ENCODE measurements around the gene PRKAG2. TPM values are rescaled to one million over a fixed set of nuclear protein-coding genes. Genes with fewer than 3 reads are reported as not detected.

Gene PRKAG2
- total RNA-seq, 1 donor from 2014 or later, result 17.7 TPM

DNA sequence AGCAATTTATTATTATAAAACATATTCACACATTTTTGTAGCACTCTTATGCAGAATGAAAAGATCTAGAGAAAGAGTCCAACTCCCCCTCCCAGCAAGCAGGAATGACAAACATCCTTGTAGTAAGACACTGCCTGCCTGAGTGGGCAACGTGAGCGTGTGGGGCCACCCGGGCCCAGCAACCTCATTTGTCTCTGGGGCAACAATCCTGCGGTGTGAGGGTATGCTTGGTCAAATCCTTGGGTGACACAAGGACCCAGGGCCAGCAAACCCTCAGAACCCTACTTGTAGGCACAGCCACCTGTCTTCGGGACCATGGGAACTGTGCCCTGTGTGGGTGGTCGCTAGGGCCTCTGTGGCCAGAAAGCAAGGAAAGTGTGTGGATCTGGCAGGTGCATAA is 367.9 kb downstream of the PRKAG2 start:
- intact Hi-C loops (cut with micrococcal nuclease), result no loop called here

DNA sequence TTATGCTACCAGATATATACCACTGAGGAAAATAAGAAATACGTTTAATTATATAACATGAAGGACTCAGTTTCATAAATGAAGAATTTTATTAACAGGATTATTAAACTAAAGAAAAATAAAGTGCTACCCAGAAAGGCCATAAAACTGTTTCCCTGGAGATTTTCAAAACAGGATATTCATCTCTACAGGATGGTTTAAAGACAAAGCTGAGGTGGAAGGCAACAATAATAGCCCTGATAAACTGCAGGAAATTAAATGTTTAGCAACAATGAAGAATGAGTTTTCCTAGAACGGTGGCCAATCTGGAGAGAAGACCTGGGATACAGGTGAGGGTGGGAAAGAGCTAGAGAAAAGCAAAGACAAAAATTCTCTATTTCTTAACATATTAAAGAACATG is 369.1 kb downstream of the PRKAG2 start:
- intact Hi-C loops (cut with micrococcal nuclease), result loop anchor here (1.0 kb wide), 1 partner anchor 7 kb away; no protein-coding TSS in a partner anchor

DNA sequence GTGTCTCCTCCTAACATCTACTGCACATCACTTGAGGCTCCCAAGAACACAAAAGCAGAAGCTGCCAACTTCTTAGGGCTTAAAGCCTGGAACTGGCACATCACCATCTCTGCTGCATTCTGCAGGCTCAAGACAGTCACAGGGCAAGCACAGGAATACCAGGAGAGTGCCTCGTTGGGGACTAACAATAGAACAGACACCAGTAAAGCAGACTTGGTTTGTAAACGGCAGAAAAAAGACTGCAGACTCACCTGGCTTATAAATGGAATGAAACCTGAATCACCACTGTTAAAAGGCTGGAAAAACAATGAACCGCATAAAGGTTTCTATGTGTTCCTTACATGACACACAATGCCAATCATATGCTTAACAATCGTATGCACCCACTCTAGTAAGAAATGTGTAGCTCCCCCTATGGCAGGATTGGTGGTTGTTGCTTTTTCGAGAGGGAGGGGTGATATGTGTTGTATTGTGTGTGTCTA is 370.0 kb downstream of the PRKAG2 start:
- intact Hi-C loops (cut with micrococcal nuclease), result loop anchor here (1.0 kb wide), 1 partner anchor 8 kb away; no protein-coding TSS in a partner anchor

Other genes with a start within 250 kb of the PRKAG2 start
- not detected in 2 replicates for gene GALNTL5, start 79.3 kb upstream of the PRKAG2 start, total RNA-seq
- gene GALNT11, start 148.6 kb upstream of the PRKAG2 start, total RNA-seq, result 16.7 and 19.8 TPM in 2 replicates

Data from T-helper 1 cell treated with Interleukin-12 subunit alpha and Interleukin-12 subunit beta and Interleukin-4 antibody, amounts not matched to agents 30 ng/mL and 1 ng/mL, for 36 hours (primary cell).